Measurements from ENCODE around the gene LST1.

DNA sequence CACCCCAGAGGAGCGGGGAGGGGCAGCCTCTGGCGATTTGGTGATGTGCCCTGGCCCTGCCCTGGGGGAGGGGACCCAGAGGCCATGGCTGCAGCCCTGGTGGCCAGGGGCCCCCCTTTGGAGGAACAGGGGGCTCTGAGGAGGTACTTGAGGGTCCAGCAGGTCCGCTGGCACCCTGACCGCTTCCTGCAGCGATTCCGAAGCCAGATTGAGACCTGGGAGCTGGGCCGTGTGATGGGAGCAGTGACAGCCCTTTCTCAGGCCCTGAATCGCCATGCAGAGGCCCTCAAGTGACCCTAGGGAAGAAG, 27.8 kb upstream of the LST1 start:
- no peak for TF ChIP-seq POLR2A (IDR thresholded peaks at IDR 0.05)
- no peak for TF ChIP-seq EP300 (IDR thresholded peaks at IDR 0.05)
- TF ChIP-seq, protein P1, sequence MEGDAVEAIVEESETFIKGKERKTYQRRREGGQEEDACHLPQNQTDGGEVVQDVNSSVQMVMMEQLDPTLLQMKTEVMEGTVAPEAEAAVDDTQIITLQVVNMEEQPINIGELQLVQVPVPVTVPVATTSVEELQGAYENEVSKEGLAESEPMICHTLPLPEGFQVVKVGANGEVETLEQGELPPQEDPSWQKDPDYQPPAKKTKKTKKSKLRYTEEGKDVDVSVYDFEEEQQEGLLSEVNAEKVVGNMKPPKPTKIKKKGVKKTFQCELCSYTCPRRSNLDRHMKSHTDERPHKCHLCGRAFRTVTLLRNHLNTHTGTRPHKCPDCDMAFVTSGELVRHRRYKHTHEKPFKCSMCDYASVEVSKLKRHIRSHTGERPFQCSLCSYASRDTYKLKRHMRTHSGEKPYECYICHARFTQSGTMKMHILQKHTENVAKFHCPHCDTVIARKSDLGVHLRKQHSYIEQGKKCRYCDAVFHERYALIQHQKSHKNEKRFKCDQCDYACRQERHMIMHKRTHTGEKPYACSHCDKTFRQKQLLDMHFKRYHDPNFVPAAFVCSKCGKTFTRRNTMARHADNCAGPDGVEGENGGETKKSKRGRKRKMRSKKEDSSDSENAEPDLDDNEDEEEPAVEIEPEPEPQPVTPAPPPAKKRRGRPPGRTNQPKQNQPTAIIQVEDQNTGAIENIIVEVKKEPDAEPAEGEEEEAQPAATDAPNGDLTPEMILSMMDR (IDR thresholded peaks at IDR 0.05): no peak
